NCI-H82 (cell line): ENCODE measurements around the gene COL4A2.
A peak's percentile ranks its signal among the peaks of the same experiment; 100 is the strongest.

Experiments used
- DNase-seq: peaks from one replicate; lab custom pipeline; 2025; lab: John Stamatoyannopoulos, UW

Gene COL4A2

GRCh38 chr13:110419381-110419791 is 112.3 kb downstream of the COL4A2 start:
- no peak for DNase-seq

- no peak for DNase-seq
Observed at GRCh38 chr13:110419946-110420345, 112.9 kb downstream of the COL4A2 start.

- no peak for DNase-seq
Observed at GRCh38 chr13:110420626-110421025, 113.5 kb downstream of the COL4A2 start.

- DNase-seq: no peak
Observed at GRCh38 chr13:110421061-110421460, 114.0 kb downstream of the COL4A2 start.

- DNase-seq: no peak
Observed at GRCh38 chr13:110421696-110422385, 114.8 kb downstream of the COL4A2 start.

GRCh38 chr13:110422913-110423688 is 116.0 kb downstream of the COL4A2 start:
- DNase-seq: no peak

GRCh38 chr13:110423689-110424302 is 116.7 kb downstream of the COL4A2 start:
- no peak for DNase-seq

GRCh38 chr13:110424569-110425443 is 117.7 kb downstream of the COL4A2 start:
- no peak for DNase-seq

GRCh38 chr13:110425444-110425780 is 118.3 kb downstream of the COL4A2 start:
- DNase-seq: no peak

- no peak for DNase-seq
Observed at GRCh38 chr13:110426735-110427134, 119.7 kb downstream of the COL4A2 start.

GRCh38 chr13:110428313-110428712 is 121.2 kb downstream of the COL4A2 start:
- no peak for DNase-seq

- no peak for DNase-seq
Observed at GRCh38 chr13:110430391-110431336, 123.6 kb downstream of the COL4A2 start.

- DNase-seq: peak; percentile 39
Observed at GRCh38 chr13:110431425-110432294, 124.6 kb downstream of the COL4A2 start.

- DNase-seq: no peak
Observed at GRCh38 chr13:110432522-110432921, 125.4 kb downstream of the COL4A2 start.

- no peak for DNase-seq
Observed at GRCh38 chr13:110433014-110433413, 125.9 kb downstream of the COL4A2 start.

GRCh38 chr13:110434629-110435028 is 127.5 kb downstream of the COL4A2 start:
- no peak for DNase-seq

GRCh38 chr13:110435331-110435730 is 128.2 kb downstream of the COL4A2 start:
- DNase-seq: no peak

- DNase-seq: no peak
Observed at GRCh38 chr13:110436276-110436675, 129.2 kb downstream of the COL4A2 start.

GRCh38 chr13:110436786-110437370 is 129.8 kb downstream of the COL4A2 start:
- no peak for DNase-seq

GRCh38 chr13:110438211-110438610 is 131.1 kb downstream of the COL4A2 start:
- DNase-seq: no peak
